HEK293 (cell line): ENCODE results near the gene SQSTM1.

Source experiments
- CTCF ChIA-PET: fragments of 350-600 bp; formaldehyde crosslinking; extraction: SDS; loops from one replicate; lab custom pipeline; 2021; ENCODE audit warnings: antibody characterized with exemption; lab: Yijun Ruan, JAX
- POLR2A ChIA-PET: fragments of 300-600 bp; formaldehyde crosslinking; extraction: SDS; loops from one replicate; lab custom pipeline; 2020; ENCODE audit warnings: antibody characterized with exemption, inconsistent platforms; lab: Yijun Ruan, JAX
- H3K27ac ChIP-seq: fragments of 200-500 bp; sonication (Bioruptor generic); 2 replicates; pipeline ENCODE4 v1.5.1; 2014; ENCODE audit warnings: low read depth, low read length, control low read depth, inconsistent platforms; ENCODE audit errors: extremely low read depth
- H3K36me3 ChIP-seq, 2 experiments: fragments of 200-500 bp in 1 of 2; sonication (Bioruptor generic) in 1 of 2; 1 replicate in 1 of 2; 2 replicates in 1 of 2; pipeline ENCODE4 v1.5.1; 2014 to 2017; ENCODE audit warnings: inconsistent platforms in 2 of 2, low read length in 2 of 2; ENCODE audit not compliant: control insufficient read depth in 2 of 2, insufficient read depth in 1 of 2
- H3K4me1 ChIP-seq: fragments of 200-500 bp; sonication (Bioruptor generic); 2 replicates; pipeline ENCODE4 v1.5.1; 2014; ENCODE audit warnings: mild to moderate bottlenecking, low read length, inconsistent platforms; ENCODE audit not compliant: control insufficient read depth, insufficient read depth
- H3K4me3 ChIP-seq: 2 replicates; pipeline ENCODE4 v1.5.1; 2011; ENCODE audit warnings: low read depth, mild to moderate bottlenecking, control low read depth, low read length, moderate library complexity
- H3K9me3 ChIP-seq: fragments of 200-500 bp; sonication (Bioruptor generic); 2 replicates; pipeline ENCODE4 v1.5.1; 2014; ENCODE audit warnings: low read depth, low read length, inconsistent platforms; ENCODE audit not compliant: control insufficient read depth, insufficient read depth
- CTCF ChIP-seq: fragments of 450-650 bp; formaldehyde crosslinking; IDR thresholded peaks from 2 replicates; pipeline ENCODE4 v1.5.1; 2016; ENCODE audit warnings: missing biosample characterization, missing genetic modification characterization
- GLI4 ChIP-seq: fragments of 450-650 bp; formaldehyde crosslinking; IDR thresholded peaks from 2 replicates; pipeline ENCODE4 v1.5.1; 2016; ENCODE audit warnings: missing biosample characterization, missing genetic modification characterization
- INSM2 ChIP-seq: fragments of 450-650 bp; formaldehyde crosslinking; IDR thresholded peaks from 2 replicates; pipeline ENCODE4 v1.5.1; 2016; ENCODE audit warnings: missing biosample characterization, missing genetic modification characterization
- KLF16 ChIP-seq: fragments of 450-650 bp; formaldehyde crosslinking; IDR thresholded peaks from 2 replicates; pipeline ENCODE4 v1.5.1; 2017; ENCODE audit warnings: missing biosample characterization, missing genetic modification characterization
- PRDM6 ChIP-seq: fragments of 450-650 bp; formaldehyde crosslinking; IDR thresholded peaks from 2 replicates; pipeline ENCODE4 v1.5.1; 2017; ENCODE audit warnings: missing biosample characterization, missing genetic modification characterization
- SP2 ChIP-seq: fragments of 450-650 bp; formaldehyde crosslinking; IDR thresholded peaks from 2 replicates; pipeline ENCODE4 v1.5.1; 2016; ENCODE audit warnings: missing biosample characterization, missing genetic modification characterization
- ZBTB17 ChIP-seq: fragments of 450-650 bp; formaldehyde crosslinking; IDR thresholded peaks from 2 replicates; pipeline ENCODE4 v1.5.1; 2016; ENCODE audit warnings: missing biosample characterization, missing genetic modification characterization
- ZBTB44 ChIP-seq: fragments of 450-650 bp; IDR thresholded peaks from 2 replicates; pipeline ENCODE4 v1.5.1; 2018; ENCODE audit warnings: missing biosample characterization, mild to moderate bottlenecking, missing genetic modification characterization
- ZBTB49 ChIP-seq: fragments of 450-650 bp; formaldehyde crosslinking; IDR thresholded peaks from 2 replicates; pipeline ENCODE4 v1.5.1; 2016; ENCODE audit warnings: missing biosample characterization, missing genetic modification characterization, low read depth
- ZIC2 ChIP-seq: fragments of 450-650 bp; formaldehyde crosslinking; IDR thresholded peaks from 2 replicates; pipeline ENCODE4 v1.5.1; 2016; ENCODE audit warnings: missing biosample characterization, missing genetic modification characterization
- ZNF114 ChIP-seq: fragments of 450-650 bp; formaldehyde crosslinking; IDR thresholded peaks from 2 replicates; pipeline ENCODE4 v1.5.0; 2017; ENCODE audit warnings: missing biosample characterization, missing genetic modification characterization
- ZNF138 ChIP-seq: fragments of 450-650 bp; formaldehyde crosslinking; IDR thresholded peaks from 2 replicates; pipeline ENCODE4 v1.5.1; 2016; ENCODE audit warnings: missing biosample characterization, missing genetic modification characterization, borderline replicate concordance
- ZNF146 ChIP-seq: fragments of 450-650 bp; formaldehyde crosslinking; IDR thresholded peaks from 2 replicates; pipeline ENCODE4 v1.5.1; 2016; ENCODE audit warnings: missing biosample characterization, missing genetic modification characterization
- ZNF302 ChIP-seq: fragments of 450-650 bp; formaldehyde crosslinking; IDR thresholded peaks from 2 replicates; pipeline ENCODE4 v1.5.1; 2016; ENCODE audit warnings: missing biosample characterization, missing genetic modification characterization, low read depth
- ZNF362 ChIP-seq: fragments of 450-650 bp; formaldehyde crosslinking; IDR thresholded peaks from 2 replicates; pipeline ENCODE4 v1.5.1; 2016; ENCODE audit warnings: missing biosample characterization, missing genetic modification characterization
- ZNF416 ChIP-seq: fragments of 450-650 bp; formaldehyde crosslinking; IDR thresholded peaks from 2 replicates; pipeline ENCODE4 v1.5.1; 2016; ENCODE audit warnings: missing biosample characterization, missing genetic modification characterization
- ZNF514 ChIP-seq: fragments of 450-650 bp; formaldehyde crosslinking; IDR thresholded peaks from 2 replicates; pipeline ENCODE4 v1.5.1; 2016; ENCODE audit warnings: missing biosample characterization, missing genetic modification characterization
- ZNF621 ChIP-seq: fragments of 450-650 bp; formaldehyde crosslinking; IDR thresholded peaks from 2 replicates; pipeline ENCODE4 v1.5.1; 2017; ENCODE audit warnings: missing biosample characterization, missing genetic modification characterization
- ZSCAN4 ChIP-seq: fragments of 450-650 bp; formaldehyde crosslinking; IDR thresholded peaks from 2 replicates; pipeline ENCODE4 v1.5.1; 2017; ENCODE audit warnings: missing biosample characterization, missing genetic modification characterization

Gene SQSTM1

GRCh38 chr5:179882338-179882737 is 61.6 kb downstream of the SQSTM1 start:
- no peak overlapping the region for H3K4me3 ChIP-seq
- ChIA-PET POLR2A (no interaction called here), CTCF (no interaction called here)
- no peak overlapping the region for H3K27ac ChIP-seq
- peaks cover 30 to 91% of the 10 kb centered on the region in 2 experiments for H3K36me3 ChIP-seq
- TF ChIP-seq ZNF621 (tag by site-specific recombination) (no peak), ZNF514 (no peak), INSM2 (tag by site-specific recombination) (no peak), ZNF302 (tag by site-specific recombination) (no peak), ZBTB49 (tag by site-specific recombination) (no peak), PRDM6 (tag by site-specific recombination) (no peak), ZNF146 (tag by site-specific recombination) (no peak), ZIC2 (tag by site-specific recombination) (no peak), CTCF (no peak), KLF16 (tag by site-specific recombination) (no peak), ZBTB44 (no peak), ZNF138 (tag by site-specific recombination) (no peak), ZNF362 (no peak), ZNF416 (no peak), ZSCAN4 (tag by site-specific recombination) (no peak), GLI4 (no peak), ZBTB17 (tag by site-specific recombination) (no peak), SP2 (tag by site-specific recombination) (no peak), ZNF114 (tag by site-specific recombination) (no peak)
- H3K9me3 ChIP-seq = no peaks in the 10 kb centered on the region; the same call in 1 of the 2 replicates
- H3K4me1 ChIP-seq = no peaks in the 10 kb centered on the region
